Stimulated activated CD4-positive, alpha-beta T cell treated with anti-CD3 and anti-CD28 coated beads, Interleukin-2, amount 100 ng/mL, for 48 hours (primary cell): ENCODE results near the gene DEPP1.
"Not testable (repeated sequence)": the region's sequence is repeated elsewhere in the genome, so short reads cannot be mapped to it uniquely, and the experiment has no call there.

Experiments
- DNase-seq, 2 donors: peaks; one replicate each; pipeline ENCODE4 v3.0.0-alpha.2; 2020

DEPP1 gene, protein sequence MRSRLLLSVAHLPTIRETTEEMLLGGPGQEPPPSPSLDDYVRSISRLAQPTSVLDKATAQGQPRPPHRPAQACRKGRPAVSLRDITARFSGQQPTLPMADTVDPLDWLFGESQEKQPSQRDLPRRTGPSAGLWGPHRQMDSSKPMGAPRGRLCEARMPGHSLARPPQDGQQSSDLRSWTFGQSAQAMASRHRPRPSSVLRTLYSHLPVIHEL

DNA sequence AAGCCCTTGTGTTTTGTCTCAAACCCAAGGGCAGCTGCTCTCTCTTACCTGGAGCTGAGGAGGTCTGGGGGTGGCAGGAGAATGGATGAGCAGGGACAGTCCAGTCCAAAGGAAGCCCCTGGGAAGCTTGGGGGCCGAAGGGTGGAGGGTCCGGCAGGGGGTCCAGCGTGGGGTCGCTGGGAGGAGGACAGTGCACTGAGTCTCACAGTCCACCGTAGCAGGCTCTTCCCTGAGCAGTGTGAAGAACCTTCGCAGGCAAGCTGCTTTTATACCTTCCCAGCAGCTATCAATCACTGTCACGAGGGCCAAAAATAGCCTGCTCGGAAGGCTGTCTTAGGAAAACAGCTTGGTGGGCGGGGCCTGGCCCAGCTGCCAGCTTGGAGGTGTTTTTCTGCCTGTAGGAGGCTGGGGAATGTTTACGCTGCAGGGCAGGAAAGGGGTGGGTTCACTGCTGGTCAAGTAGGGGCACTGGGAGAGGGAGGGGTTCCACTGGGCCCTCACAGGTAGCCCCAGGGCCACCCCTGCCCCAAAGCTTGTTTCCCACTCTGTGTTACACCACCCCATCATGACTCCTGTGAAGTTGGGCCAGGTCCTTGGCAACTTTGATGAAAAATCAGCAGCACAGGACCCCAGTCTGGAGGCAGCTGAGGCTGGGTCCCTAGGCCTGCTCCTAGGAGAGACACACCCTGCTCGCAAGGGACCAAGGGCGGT lies at the start of gene DEPP1:
DEPP1 (minus strand) TSS at position 240 of the 711 bp plus-strand sequence. CDS start 779 bp downstream, outside the sequence.
- no peak for DNase-seq

DNA sequence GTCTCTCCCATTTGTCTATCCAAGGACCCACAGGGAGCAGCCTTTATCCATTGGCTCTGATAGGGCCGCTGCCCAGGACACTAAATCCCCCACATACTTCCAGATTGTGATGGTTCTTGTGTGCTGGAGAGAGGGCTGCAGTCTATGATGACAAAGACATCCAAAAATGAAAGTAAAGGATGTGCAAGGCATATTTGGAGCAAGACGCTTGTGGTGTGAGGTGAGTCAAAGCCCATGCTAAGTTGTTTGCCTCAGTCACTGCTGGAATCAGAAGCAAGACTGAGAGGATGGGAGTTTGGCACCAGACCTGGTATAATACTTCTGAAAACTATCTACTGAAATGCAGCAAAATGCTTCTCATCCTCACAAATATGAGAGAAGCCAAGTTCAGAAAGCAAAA lies 44.8 kb upstream of the DEPP1 start:
- DNase-seq = no peak

DNA sequence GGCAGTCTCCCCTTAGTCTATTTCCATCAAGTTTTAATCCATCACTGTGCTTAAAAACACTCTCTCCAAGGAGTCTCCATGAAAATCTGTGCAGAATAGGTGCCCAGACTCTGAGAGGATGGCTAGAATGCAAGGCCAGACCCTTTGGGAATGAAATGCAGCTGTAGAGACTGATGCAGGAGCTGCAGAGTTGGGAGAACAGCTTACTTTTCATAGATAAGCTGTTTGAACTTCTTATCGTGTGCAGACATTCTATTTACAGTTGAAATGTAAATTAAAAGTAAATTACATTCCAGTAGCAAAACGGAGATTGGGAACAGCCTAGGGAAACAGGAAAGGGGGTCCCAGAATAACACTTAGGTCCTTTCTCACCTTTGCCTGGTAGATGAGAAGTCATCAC lies 37.0 kb upstream of the DEPP1 start:
- no peak for DNase-seq

DNA sequence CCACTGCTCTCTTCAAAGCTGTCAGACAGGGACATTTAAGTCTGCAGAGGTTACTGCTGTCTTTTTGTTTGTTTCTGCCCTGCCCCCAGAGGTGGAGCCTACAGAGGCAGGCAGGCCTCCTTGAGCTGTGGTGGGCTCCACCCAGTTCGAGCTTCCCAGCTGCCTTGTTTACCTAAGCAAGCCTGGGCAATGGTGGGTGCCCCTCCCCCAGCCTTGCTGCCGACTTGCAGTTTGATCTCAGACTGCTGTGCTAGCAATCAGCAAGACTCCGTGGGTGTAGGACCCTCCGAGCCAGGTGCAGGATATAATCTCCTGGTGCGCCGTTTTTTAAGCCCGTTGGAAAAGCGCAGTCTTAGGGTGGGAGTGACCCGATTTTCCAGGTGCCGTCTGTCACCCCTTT lies 35.9 kb upstream of the DEPP1 start:
- DNase-seq = not testable (repeated sequence)

DNA sequence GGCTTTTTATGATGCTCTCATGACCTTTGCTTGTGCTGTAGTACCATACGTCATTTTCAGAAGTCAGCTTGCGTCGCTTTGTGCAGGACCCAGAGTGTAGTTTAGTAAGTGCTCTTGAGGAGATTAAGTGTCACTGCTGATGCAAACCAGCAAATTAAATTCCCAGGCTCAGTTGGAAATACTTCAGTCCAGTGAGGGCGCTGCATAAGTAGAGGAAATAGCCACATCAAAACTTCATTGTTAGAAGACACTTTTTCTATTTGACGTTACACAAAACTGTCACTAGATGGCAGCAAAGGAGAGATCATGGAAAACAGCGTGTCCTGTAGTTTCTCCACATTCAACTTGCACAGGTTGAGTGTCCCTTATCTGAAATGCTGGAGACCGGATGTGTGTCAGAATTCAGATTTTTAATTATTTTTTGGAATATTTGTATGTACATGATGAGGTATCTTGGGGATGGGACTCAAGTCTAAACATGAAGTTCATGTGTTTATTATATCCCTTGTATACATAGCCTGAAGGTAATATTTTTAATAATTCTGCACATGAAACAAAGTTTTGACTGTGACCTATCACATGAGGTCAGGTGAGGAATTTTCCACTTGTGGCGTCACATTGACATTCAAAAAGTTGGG lies 30.0 kb upstream of the DEPP1 start:
- DNase-seq = no peak

DNA sequence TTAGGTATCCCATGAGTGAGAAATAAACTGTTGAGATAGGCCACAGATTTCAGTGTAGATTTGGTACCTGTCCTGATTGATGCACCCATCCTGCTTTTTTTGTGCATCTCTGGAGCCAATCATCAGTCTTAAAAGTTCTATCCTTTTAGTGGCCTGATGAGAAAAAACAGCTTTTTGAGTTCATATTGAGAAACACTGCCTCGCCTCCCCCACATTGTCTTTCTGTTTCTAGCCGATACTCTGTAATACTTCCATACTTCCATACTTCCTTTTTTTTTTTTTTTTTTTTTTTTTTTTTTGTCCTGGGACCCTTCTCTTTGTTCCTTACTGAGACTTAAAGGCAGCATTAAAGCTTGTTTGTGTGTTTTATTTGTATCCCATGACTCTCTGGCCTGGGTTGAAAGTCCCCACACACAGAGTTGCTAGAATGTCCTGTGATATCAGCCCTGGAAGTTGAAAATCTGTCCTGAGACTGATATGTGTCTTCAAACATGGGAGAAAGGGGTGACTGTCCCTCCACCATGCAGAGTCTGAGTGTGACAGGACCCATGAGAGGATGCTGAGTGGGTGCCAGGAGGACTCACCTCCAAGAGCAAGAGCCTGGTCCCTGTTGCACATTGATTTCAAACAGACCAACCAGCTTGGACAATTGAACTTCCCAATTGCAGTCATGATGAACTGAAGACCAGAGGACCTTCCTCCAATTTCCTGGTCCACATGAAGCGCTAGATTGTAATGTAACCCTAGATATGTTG lies 27.8 kb upstream of the DEPP1 start:
- DNase-seq = no peak

DNA sequence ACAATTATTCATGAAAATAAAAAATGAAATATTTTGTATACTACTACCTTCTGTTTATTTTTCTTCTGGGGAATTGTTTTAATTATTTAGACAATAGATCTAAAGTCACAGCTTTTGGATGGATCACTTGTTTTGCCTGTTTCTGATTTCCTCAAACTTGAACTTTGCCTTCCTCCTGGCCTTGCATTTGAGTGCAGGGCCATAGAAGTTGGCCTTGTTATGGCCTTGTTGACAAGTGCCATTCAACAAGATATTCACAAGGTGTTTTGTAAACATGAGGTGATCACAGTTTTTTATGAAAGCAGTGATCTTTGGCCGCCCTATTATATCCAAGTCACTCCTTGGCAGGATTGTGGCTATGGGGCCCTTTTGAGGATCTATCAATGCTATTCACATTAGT lies 26.7 kb upstream of the DEPP1 start:
- DNase-seq = no peak

DNA sequence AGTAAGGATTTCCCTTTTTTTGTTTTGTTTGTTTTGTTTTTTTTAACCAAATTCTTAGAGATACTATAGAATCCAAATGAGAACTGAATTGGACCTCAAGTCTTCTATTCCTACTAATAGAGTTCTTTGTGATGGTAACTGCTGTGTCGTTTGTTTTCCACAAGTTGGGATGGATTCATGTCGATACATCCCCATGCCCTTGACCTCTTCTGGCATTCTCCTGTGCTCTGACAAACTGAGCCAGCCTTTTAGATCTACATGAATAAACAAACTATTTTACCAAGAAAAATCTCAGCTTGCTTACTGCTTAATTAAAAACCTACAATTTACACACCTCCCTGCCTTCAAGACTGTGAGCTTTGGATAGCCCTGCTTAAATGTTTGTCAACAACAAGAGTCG lies 26.1 kb upstream of the DEPP1 start:
- DNase-seq = no peak

DNA sequence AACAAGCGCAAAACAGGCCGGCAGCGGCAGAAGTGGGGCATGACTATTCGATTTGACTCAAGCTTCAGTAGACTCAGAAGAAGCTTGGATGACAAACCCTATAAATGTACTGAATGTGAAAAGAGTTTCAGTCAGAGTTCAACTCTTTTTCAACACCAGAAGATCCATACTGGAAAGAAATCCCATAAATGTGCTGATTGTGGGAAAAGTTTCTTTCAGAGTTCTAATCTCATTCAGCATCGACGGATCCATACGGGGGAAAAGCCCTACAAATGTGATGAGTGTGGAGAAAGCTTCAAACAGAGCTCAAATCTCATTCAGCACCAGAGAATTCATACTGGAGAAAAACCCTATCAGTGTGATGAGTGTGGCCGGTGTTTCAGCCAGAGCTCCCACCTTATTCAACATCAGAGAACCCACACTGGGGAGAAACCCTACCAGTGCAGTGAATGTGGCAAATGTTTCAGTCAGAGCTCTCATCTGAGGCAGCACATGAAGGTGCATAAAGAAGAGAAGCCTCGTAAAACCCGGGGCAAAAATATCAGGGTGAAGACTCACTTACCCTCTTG lies 24.9 kb upstream of the DEPP1 start:
- no peak for DNase-seq

DNA sequence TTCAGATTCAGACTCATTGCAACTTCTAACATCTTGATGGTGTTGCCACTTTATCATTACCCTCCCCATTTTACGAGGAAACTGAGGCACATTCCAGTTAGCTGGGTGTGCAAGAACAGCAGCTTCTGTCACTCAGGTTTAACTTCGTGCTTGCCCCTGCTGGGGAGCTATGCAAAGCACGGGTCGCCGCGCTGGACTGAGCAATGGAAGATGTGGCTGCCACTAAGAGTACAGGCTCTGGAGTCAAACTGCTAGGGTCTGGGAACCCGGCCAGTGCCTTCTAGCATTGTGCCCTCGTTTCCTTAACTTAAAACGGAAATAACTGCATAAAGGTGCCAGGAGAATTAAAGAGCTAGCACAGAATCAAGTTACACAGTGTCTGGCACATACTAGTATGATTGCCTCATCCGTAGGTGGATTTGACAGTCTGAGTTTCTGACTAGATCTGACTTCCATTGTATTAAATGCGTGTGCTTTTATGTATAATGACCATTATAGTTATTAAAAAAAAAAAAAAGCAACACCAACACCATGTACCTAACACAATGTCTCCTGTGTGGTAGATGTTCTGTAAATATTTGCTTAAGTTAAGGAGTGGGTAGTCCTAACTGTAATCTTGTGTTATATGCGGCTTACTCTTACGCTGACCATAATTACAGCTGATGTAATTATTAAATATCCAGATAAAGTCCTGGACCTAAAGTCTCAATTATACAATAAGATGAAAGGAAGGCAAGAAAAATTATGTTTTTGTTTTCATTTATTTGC lies 23.0 kb upstream of the DEPP1 start:
- DNase-seq = peak in 1 of 2 donors; percentile 42

DNA sequence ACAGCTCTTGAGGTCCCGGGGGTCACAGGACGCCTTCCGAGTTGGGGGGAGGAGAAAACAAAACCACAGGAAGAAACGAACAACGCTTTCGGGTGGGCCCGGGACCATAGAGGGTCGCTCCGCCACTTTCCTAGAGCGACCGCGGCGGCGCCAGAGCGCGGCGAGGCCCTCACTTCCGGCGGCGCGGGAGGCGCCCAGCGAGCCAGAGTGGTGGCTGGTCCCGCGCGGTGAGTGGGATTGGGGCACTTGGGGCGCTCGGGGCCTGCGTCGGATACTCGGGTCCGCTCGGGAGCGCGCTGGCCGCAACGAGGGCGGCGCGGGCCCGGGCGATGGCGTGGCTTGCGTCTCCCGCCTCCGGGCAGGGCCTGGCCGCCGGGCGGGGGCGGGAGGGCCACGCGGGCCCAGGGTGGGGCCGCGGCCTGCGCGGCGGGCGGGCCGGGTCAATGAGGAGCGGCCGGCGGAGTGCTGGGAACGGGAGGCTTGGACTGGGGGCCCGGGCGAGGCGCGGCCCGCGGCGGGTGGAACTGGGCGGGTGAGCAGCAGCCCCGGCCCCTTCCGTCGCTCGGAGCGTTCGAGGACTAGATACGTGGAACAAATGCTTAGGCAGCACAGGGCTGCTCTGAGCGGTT lies 22.3 kb upstream of the DEPP1 start, which contains the start of gene ZNF22:
ZNF22 (plus strand) TSS at position 172 of the 629 bp plus-strand sequence. CDS start 2,446 bp downstream, outside the sequence.
- DNase-seq = peak; percentile 48 to 60

DNA sequence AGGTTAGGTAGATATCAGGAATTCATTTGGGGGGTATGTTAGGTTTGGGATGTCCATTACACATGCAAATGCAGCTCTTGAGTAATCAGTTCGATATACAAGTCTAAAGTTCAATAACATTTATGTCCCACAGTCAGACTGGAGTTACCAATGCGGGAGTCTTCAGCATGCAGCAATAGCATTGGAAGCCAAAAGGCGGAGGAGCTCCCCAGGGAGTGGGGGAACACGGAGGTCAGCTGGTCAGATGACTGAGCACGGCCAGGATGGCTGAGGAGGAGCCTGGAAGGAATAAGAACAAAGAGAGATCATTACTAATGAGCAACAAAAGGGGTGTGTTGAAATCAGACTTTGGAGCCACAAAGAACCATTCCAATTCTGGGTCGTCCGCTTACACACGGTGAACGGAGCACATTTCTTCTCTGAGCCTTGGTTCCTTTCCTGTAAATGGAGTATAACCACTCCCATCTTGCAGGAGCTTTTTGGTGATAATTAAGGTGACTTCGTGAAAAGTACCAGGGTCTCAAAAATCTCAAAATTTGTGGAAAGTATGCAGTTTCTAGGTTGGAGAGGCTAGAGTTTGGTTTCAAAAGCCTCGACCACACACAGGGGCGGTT lies 21.6 kb upstream of the DEPP1 start:
- DNase-seq = no peak

DNA sequence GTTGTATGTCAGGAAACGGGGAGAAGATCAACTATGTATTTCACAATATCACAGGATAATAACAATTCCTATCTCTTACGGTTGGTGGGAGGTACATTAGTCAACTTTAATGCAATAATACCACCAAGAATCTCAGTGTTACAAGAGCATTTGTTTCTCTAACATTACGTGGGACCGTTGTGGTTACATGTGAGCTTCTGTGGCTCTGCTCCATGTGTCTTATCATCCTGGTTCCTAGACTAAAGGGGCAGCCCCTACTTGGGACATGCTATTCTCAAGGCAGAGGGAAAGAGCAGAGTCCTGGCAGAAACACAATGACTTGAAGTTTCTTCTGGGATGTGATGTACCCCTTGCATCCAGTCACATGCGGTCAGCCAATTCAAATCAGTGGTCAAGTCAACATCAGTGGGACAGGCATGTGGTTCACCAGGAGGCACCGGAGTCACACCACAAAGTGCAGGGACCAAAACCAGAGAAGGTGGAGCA lies 19.6 kb upstream of the DEPP1 start:
- no peak for DNase-seq

DNA sequence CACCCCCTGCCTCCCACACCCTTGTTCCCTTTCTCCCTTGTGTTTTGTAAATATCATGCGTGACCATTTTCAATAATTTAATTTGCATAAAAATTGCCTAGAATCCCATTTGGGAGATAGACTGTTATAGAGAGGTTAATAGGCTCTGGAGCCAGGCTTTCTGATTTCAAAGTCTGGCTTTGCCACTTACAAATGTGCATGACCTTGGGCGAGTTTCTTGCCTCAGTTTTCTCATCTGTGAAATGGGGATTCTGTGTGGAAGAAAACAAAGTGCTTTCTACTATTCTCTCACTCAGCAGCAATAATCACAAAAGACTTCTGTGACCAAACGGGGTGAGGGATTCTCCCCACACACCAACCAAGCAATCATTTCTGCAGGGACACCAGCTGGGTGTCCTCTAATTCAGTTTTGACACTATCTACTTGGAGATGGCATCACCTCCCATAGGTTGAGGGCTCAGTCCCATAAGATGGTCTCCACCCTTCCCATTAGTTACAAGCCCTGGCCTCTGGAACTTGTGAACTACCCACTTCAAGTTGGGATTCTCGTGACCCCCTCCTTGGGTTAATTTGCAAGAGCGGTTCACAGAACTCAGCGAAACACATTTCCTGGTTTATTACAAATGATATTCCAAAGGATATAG lies 18.6 kb upstream of the DEPP1 start:
- DNase-seq = no peak

DNA sequence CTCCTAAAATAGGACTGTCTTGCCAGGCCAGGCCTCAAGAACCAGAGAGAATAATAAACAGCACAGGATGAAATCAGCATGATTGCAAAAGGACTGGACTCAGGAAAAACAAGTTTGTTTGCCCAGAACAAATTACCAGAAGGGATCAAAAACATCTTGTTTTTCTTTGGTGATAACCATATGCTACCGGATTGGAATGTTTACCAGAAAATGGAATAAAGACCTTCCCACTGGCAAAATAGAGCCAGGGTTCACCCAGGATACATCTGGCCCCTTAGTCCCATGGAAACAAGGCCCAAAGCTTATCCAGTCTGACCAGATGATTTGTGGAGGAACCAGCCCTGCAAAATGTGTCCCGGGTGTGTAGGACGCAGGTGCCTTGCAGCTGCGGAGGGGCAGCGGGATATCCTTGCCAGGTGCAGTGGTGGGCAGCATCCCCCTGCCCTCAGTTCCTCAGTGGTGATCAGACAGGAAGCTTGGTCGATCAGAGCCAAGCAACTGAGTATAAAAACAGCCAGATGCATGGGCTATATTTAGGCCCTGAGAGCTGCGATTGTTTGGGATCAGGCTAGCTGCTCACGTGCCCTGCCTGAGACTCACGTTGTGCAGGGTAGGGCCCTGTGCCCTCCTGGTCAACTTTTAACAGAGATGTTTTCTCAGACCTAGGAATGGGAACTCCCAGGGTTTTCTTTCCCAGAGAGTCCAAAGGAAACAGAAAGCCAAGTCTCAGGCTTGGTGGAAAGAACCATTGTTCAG lies 17.5 kb upstream of the DEPP1 start:
- DNase-seq = no peak

DNA sequence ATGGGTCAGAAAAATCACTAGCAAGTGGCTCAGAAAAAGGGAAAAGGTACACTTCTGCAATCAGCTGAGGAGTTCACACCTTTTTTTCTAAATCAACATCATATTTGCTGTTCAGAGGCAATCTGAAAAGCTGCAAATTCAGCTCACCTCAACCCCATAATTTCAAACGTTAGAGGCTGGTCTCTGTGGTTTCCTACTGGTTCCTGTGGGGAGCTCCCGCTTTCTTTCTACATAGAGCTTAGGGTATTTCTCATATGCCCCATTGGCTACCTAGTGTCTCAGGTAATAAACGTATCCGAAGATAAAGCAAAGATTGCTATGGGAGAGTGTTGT lies 16.9 kb upstream of the DEPP1 start:
- DNase-seq = no peak

DNA sequence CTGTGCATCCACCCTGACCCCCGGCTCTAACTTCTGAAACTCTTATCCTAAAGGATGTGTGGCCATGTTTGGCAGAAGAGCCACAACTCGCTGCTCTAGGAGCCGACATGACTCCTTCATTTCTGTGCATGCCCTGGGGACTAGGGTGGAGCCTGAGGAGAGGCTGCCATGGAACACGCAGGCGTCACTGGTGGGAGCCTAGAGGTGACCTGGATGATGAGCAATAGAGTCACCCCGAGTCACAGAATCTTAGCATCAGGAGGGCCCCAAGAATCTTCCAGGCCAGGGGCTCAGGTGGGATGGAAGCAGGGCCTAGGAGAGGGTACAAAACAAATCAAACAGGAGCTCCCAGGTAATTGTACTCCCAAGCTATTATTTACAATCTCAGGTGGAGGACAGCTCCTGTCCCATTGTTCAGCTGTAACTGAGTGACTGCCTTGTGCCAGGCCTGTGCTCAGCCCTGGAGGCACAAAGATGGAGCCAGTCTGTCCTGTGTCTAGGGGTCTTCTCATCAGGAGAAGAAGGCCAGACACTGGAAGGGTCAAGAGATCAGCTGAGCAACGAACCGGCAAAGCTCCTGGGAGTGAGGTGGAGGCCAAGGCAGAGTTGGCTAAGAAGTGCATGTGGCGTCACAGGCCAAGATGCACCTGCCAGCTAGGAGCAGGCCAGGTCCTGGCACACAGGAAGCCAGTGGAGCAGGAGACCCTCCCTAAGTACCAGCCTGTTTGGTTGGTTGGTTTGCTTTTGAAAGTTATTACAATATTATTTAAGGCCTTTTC lies 16.3 kb upstream of the DEPP1 start:
- DNase-seq = no peak

DNA sequence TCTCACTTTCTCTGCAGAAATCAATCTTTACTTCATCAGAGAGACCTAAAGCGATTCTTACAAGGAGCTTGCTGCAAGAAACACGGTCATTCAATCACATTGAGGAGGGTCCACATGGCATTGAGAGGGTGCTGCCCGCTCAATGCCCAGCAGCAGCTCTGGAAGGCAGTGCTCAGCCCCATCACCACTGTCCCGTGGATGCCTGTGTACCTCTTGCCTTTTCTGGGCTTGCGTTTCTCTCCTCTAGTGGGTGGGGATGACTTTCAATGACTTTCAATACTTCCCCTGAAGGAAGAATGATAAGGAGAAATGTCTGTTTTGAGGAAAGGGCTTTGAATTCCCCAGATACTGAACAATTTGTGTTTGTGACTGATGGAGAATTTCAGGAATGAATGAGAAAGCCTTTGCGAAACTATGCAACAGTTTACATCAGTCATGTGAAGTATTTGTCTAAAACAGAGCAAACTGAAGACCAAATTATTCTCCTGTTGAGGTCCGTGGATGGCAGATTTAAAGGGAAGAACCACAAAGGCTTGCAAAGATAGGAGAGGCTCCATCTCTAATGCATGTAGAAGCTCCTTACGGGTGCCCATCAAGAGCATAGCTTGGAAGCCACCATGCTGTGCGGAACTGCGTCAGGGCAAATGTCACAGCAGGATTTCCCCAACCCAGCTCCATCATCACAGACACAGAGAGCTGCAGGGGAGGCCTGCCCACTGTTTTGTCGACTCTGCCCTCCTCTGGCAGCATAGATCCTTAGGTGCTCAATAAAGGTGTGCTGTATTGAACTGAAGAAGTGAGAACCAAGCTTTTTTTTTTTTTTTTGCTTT lies 15.5 kb upstream of the DEPP1 start:
- no peak for DNase-seq
